HCT116 (cell line): ENCODE measurements around the gene KCNJ1. TPM values are rescaled to one million over a fixed set of nuclear protein-coding genes. Genes with fewer than 3 reads are reported as not detected.

Experiments used
- ATAC-seq: fragments of 200-7000 bp; cut with Tn5 transposase; 2 replicates; pipeline ENCODE4 v1.9.1; 2020; ENCODE audit warnings: mild to moderate bottlenecking, moderate library complexity
- BruUV-seq: library from RNA; stranded (reverse); fragments of 400-500 nt; replicated peaks from 2 replicates; lab custom pipeline; 2021; lab: Mats Ljungman, UMichigan
- CTCF ChIA-PET: fragments of 300-600 bp; sonication (Branson Sonifier 250); formaldehyde crosslinking; loops from one replicate; lab custom pipeline; 2021; ENCODE audit warnings: antibody characterized with exemption; lab: Charles Lee
- POLR2A ChIA-PET: fragments of 300-600, 350-600 bp; sonication (Branson Sonifier 250); formaldehyde crosslinking; loops from one replicate; lab custom pipeline; 2021; ENCODE audit warnings: antibody characterized with exemption; lab: Charles Lee
- RAD21 ChIA-PET, 2 experiments: fragments of 300-600 bp; sonication (Branson Sonifier 250); formaldehyde crosslinking; loops; one replicate each; lab custom pipeline; 2023; ENCODE audit warnings: low total read pairs in 2 of 2; ENCODE audit not compliant: uncharacterized antibody in 2 of 2, unreplicated experiment in 2 of 2, low non-redundant PET in 1 of 2; lab: Charles Lee
- DNase-seq: peaks from one replicate; pipeline ENCODE4 v3.0.0-alpha.2; 2010; ENCODE audit warnings: low read depth, low spot score
- H2AFZ ChIP-seq: fragments of 200-600 bp; shearing (Covaris generic), sonication (generic); 2 replicates; pipeline ENCODE4 v1.6.1; 2017; ENCODE audit warnings: low read depth, mixed run types, mixed read lengths, antibody characterized with exemption, low read length; ENCODE audit not compliant: poor library complexity, severe bottlenecking
- H3K27ac ChIP-seq: 2 replicates; pipeline ENCODE4 v1.5.1; 2012; ENCODE audit warnings: low read depth, low read length
- H3K27me3 ChIP-seq: fragments of 200-600 bp; sonication (generic); 2 replicates; pipeline ENCODE4 v1.6.1; 2016; ENCODE audit warnings: mixed run types, low read length, mixed read lengths; ENCODE audit not compliant: insufficient read depth
- H3K36me3 ChIP-seq, 2 experiments: fragments of 200-500 bp in 1 of 2; fragments of 200-600 bp in 1 of 2; sonication (Bioruptor generic) in 1 of 2; sonication (generic) in 1 of 2; 2 replicates each; pipeline versions ENCODE4 v1.5.1 to v1.6.1; 2014 to 2016; ENCODE audit warnings: low read length in 2 of 2, inconsistent platforms in 1 of 2, mixed read lengths in 1 of 2, mixed run types in 1 of 2; ENCODE audit not compliant: insufficient read depth in 2 of 2, control insufficient read depth in 1 of 2
- H3K4me1 ChIP-seq, 2 experiments: fragments of 200-600 bp in 1 of 2; sonication (generic) in 1 of 2; 2 replicates each; pipeline versions ENCODE4 v1.5.1 to v1.6.1; 2012 to 2017; ENCODE audit warnings: low read length in 2 of 2, inconsistent platforms in 1 of 2, mild to moderate bottlenecking in 1 of 2, mixed read lengths in 1 of 2, mixed run types in 1 of 2, moderate library complexity in 1 of 2; ENCODE audit not compliant: insufficient read depth in 2 of 2, control insufficient read depth in 1 of 2
- H3K4me2 ChIP-seq: fragments of 200-600 bp; sonication (generic); 2 replicates; pipeline ENCODE4 v1.6.1; 2017; ENCODE audit warnings: mixed run types, low read length, mixed read lengths
- H3K4me3 ChIP-seq, 2 experiments: fragments of 200-600 bp in 1 of 2; sonication (generic) in 1 of 2; replicated peaks in 1 of 2; 2 replicates each; pipeline ENCODE4 v1.5.1; 2011 to 2016; ENCODE audit warnings: low read length in 2 of 2, control low read depth in 1 of 2, low read depth in 1 of 2, mild to moderate bottlenecking in 1 of 2, mixed read lengths in 1 of 2, mixed run types in 1 of 2
- H3K79me2 ChIP-seq: fragments of 200-600 bp; sonication (generic); 2 replicates; pipeline ENCODE4 v1.6.1; 2017; ENCODE audit warnings: mild to moderate bottlenecking, mixed run types, low read length, moderate library complexity, mixed read lengths; ENCODE audit not compliant: insufficient read depth
- H3K9ac ChIP-seq: fragments of 200-600 bp; sonication (generic); 2 replicates; pipeline ENCODE4 v1.6.1; 2016; ENCODE audit warnings: low read length, mixed read lengths
- H3K9me2 ChIP-seq: fragments of 200-600 bp; sonication (generic), shearing (Covaris generic); 2 replicates; pipeline ENCODE4 v1.6.1; 2017; ENCODE audit warnings: mixed run types, mild to moderate bottlenecking, moderate library complexity; ENCODE audit not compliant: insufficient read depth
- H3K9me3 ChIP-seq, 2 experiments: fragments of 200-500 bp in 1 of 2; fragments of 200-600 bp in 1 of 2; sonication (Bioruptor generic) in 1 of 2; sonication (generic) in 1 of 2; 2 replicates each; pipeline ENCODE4 v1.6.1; 2014 to 2017; ENCODE audit warnings: low read length in 2 of 2, mixed read lengths in 2 of 2, inconsistent platforms in 1 of 2, low read depth in 1 of 2, mild to moderate bottlenecking in 1 of 2, mixed run types in 1 of 2, moderate library complexity in 1 of 2; ENCODE audit not compliant: control insufficient read depth in 1 of 2, insufficient read depth in 1 of 2
- H4K20me1 ChIP-seq: fragments of 200-600 bp; sonication (generic), shearing (Covaris generic); 2 replicates; pipeline ENCODE4 v1.6.1; 2017; ENCODE audit warnings: mixed run types, mild to moderate bottlenecking, moderate library complexity; ENCODE audit not compliant: insufficient read depth
- EGR1 ChIP-seq: IDR thresholded peaks from 2 replicates; pipeline ENCODE4 v1.6.1; 2012; ENCODE audit warnings: low read depth
- EZH2 ChIP-seq: fragments of 200-600 bp; sonication (generic); IDR thresholded peaks from 2 replicates; pipeline ENCODE4 v1.6.1; 2017; ENCODE audit warnings: antibody characterized with exemption, mixed run types
- EZH2phosphoT487 ChIP-seq: fragments of 200-600 bp; IDR thresholded peaks from 2 replicates; pipeline ENCODE4 v1.6.1; 2018; ENCODE audit warnings: antibody characterized with exemption, borderline replicate concordance
- POLR2A ChIP-seq: IDR thresholded peaks from 2 replicates; pipeline ENCODE4 v1.7.0; 2011; ENCODE audit warnings: borderline replicate concordance; ENCODE audit not compliant: insufficient read depth, insufficient read length; ENCODE audit errors: extremely low read depth
- intact Hi-C: fragments of 100-400 bp; cut with micrococcal nuclease; formaldehyde crosslinking; loops from 2 replicates; pipeline ENCODE4 v1.10.0; 2022
- total RNA-seq: library from RNA; stranded (reverse); gene quantifications from one replicate; pipeline ENCODE4 v1.2.1, GENCODE V29; 2021; ENCODE audit not compliant: unreplicated experiment
- TF ChIP-seq, protein P1 (sequence below): IDR thresholded peaks from 2 replicates; pipeline ENCODE4 v1.6.1; 2012
- TF ChIP-seq, protein P2 (sequence below): IDR thresholded peaks from 2 replicates; pipeline ENCODE4 v1.6.1; 2012; ENCODE audit warnings: low read depth

KCNJ1 gene
- total RNA-seq, 1 experiment from 2014 or later, result 0.15 TPM

DNA sequence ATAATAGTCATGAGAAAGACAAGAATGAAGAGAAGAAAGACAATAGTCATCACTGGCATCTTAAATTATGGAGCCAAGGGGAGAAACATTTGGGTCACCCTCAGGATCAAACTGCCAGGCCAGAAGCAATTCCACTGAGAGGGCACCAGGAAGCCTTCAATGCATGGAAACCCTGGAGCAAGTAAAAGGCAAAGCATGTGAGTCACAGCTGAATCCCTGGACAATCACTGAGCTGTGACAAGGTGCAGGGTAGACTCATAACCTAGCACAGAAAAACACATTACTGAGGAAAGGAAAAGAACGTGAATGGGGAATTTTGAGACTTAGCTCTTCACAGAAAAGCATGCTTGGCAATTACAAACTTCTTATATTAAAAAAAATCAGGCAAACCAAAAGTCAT lies 1.6 kb downstream of the KCNJ1 start:
- no TSS peak for BruUV-seq
- no peak for TF ChIP-seq EZH2phosphoT487
- TF ChIP-seq, protein P1, sequence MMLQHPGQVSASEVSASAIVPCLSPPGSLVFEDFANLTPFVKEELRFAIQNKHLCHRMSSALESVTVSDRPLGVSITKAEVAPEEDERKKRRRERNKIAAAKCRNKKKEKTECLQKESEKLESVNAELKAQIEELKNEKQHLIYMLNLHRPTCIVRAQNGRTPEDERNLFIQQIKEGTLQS, result no peak
- no peak for TF ChIP-seq EGR1
- TF ChIP-seq, protein P2, sequence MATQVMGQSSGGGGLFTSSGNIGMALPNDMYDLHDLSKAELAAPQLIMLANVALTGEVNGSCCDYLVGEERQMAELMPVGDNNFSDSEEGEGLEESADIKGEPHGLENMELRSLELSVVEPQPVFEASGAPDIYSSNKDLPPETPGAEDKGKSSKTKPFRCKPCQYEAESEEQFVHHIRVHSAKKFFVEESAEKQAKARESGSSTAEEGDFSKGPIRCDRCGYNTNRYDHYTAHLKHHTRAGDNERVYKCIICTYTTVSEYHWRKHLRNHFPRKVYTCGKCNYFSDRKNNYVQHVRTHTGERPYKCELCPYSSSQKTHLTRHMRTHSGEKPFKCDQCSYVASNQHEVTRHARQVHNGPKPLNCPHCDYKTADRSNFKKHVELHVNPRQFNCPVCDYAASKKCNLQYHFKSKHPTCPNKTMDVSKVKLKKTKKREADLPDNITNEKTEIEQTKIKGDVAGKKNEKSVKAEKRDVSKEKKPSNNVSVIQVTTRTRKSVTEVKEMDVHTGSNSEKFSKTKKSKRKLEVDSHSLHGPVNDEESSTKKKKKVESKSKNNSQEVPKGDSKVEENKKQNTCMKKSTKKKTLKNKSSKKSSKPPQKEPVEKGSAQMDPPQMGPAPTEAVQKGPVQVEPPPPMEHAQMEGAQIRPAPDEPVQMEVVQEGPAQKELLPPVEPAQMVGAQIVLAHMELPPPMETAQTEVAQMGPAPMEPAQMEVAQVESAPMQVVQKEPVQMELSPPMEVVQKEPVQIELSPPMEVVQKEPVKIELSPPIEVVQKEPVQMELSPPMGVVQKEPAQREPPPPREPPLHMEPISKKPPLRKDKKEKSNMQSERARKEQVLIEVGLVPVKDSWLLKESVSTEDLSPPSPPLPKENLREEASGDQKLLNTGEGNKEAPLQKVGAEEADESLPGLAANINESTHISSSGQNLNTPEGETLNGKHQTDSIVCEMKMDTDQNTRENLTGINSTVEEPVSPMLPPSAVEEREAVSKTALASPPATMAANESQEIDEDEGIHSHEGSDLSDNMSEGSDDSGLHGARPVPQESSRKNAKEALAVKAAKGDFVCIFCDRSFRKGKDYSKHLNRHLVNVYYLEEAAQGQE, result no peak
- no peak for TF ChIP-seq EZH2
- TF ChIP-seq POLR2A, result no peak
- Histone ChIP-seq H3K27me3 (no peaks in the 10 kb centered on the region), H3K9ac (no peak overlapping the region), H3K9me3 (no peaks in the 10 kb centered on the region), H3K4me3 (no peak overlapping the region), H4K20me1 (no peaks in the 10 kb centered on the region), H3K36me3 (no peaks in the 10 kb centered on the region), H3K4me2 (no peak overlapping the region), H3K79me2 (no peaks in the 10 kb centered on the region), H2AFZ (no peak overlapping the region), H3K27ac (no peak overlapping the region), H3K9me2 (no peaks in the 10 kb centered on the region), H3K4me1 (no peaks in the 10 kb centered on the region)
- intact Hi-C loops, result no loop called here
- RAD21 ChIA-PET, result no interaction called here
- ATAC-seq, result no peak
- POLR2A ChIA-PET, result no interaction called here
- DNase-seq, result no peak
- CTCF ChIA-PET, result no interaction called here
